Measurements from ENCODE around the gene MACF1. TPM values are rescaled to one million over a fixed set of nuclear protein-coding genes. Genes with fewer than 3 reads are reported as not detected.

The MACF1 gene
- total RNA-seq, 2 donors from 2014 or later, result 214 to 251 TPM

GRCh38 chr1:39384305-39384704 is 179.8 kb downstream of the MACF1 start:
- no peak for TF ChIP-seq CTCF (conservative IDR thresholded peaks at IDR 0.05)
- H3K27ac Mint-ChIP-seq, result no peak overlapping the region
- H3K36me3 ChIP-seq (ENCODE audit: control insufficient read depth, insufficient read depth, low read length), result peaks cover 54% of the 10 kb centered on the region

GRCh38 chr1:39385067-39385988 is 180.8 kb downstream of the MACF1 start:
- no peak overlapping the region for H3K4me3 Mint-ChIP-seq
- H3K36me3 ChIP-seq (ENCODE audit: control insufficient read depth, insufficient read depth, low read length), result peaks cover 52% of the 10 kb centered on the region
- H3K27me3 ChIP-seq (ENCODE audit: control insufficient read depth, insufficient read depth, low read length, poor library complexity, severe bottlenecking), result no peaks in the 10 kb centered on the region
- H3K9me3 Mint-ChIP-seq, result no peaks in the 10 kb centered on the region
- H3K9ac ChIP-seq (ENCODE audit: extremely low read depth, low read length, poor library complexity, severe bottlenecking), result no peak overlapping the region
- H3K4me1 ChIP-seq (ENCODE audit: control insufficient read depth, insufficient read depth, low read length), result no peaks in the 10 kb centered on the region
- no peaks in the 10 kb centered on the region for H3K9me3 ChIP-seq (ENCODE audit: control insufficient read depth, low read length)
- H3K27ac Mint-ChIP-seq, result peak overlapping the region; percentile 26
- no peak for DNase-seq
- H3K4me3 ChIP-seq (ENCODE audit: low read length), result no peak overlapping the region
- H3K36me3 Mint-ChIP-seq (ENCODE audit: low read depth), result peaks cover 67% of the 10 kb centered on the region
- no peak overlapping the region for H3K27ac ChIP-seq (ENCODE audit: low read depth, low read length)
- H3K4me1 Mint-ChIP-seq, result no peaks in the 10 kb centered on the region
- no peak for TF ChIP-seq CTCF (conservative IDR thresholded peaks at IDR 0.05)
- WGBS, 2 experiments (ENCODE audit: insufficient coverage in 1 of 2, insufficient read length in 1 of 2), result 93 to 95% methylated on average over 15 to 16 of the region's 16 CpGs
- H3K27me3 Mint-ChIP-seq (ENCODE audit: insufficient read depth), result no peaks in the 10 kb centered on the region

More at GRCh38 chr1:39384305-39384704, 179.8 kb downstream of the MACF1 start:
- H3K4me3 ChIP-seq (ENCODE audit: low read length), result no peak overlapping the region
- no peaks in the 10 kb centered on the region for H3K4me1 ChIP-seq (ENCODE audit: control insufficient read depth, insufficient read depth, low read length)
- no peaks in the 10 kb centered on the region for H3K9me3 Mint-ChIP-seq
- H3K27ac ChIP-seq (ENCODE audit: low read depth, low read length), result no peak overlapping the region
- H3K27me3 ChIP-seq (ENCODE audit: control insufficient read depth, insufficient read depth, low read length, poor library complexity, severe bottlenecking), result no peaks in the 10 kb centered on the region
- peaks cover 69% of the 10 kb centered on the region for H3K36me3 Mint-ChIP-seq (ENCODE audit: low read depth)
- H3K9ac ChIP-seq (ENCODE audit: extremely low read depth, low read length, poor library complexity, severe bottlenecking), result no peak overlapping the region
- no peak overlapping the region for H3K4me3 Mint-ChIP-seq
- WGBS, 2 experiments (ENCODE audit: insufficient coverage in 1 of 2, insufficient read length in 1 of 2), result 95 to 100% methylated on average over 1 of the region's 2 CpGs
- no peaks in the 10 kb centered on the region for H3K9me3 ChIP-seq (ENCODE audit: control insufficient read depth, low read length)
- DNase-seq, result no peak
- H3K27me3 Mint-ChIP-seq (ENCODE audit: insufficient read depth), result no peaks in the 10 kb centered on the region
- no peaks in the 10 kb centered on the region for H3K4me1 Mint-ChIP-seq

- H3K4me3 ChIP-seq (ENCODE audit: low read length), result no peak overlapping the region
Observed at GRCh38 chr1:39386997-39387396, 182.5 kb downstream of the MACF1 start.

More at GRCh38 chr1:39386997-39387396, 182.5 kb downstream of the MACF1 start:
- Mint-ChIP-seq H3K4me1 (peaks cover 9% of the 10 kb centered on the region), H3K4me3 (no peak overlapping the region), H3K27ac (no peak overlapping the region), H3K36me3 (ENCODE audit: low read depth) (peaks cover 59% of the 10 kb centered on the region), H3K27me3 (ENCODE audit: insufficient read depth) (no peaks in the 10 kb centered on the region), H3K9me3 (no peaks in the 10 kb centered on the region)
- 97 to 100% methylated on average over 4 to 5 of the region's 5 CpGs for WGBS, 2 experiments (ENCODE audit: insufficient coverage in 1 of 2, insufficient read length in 1 of 2)
- Histone ChIP-seq H3K9me3 (ENCODE audit: control insufficient read depth, low read length) (no peaks in the 10 kb centered on the region), H3K9ac (ENCODE audit: extremely low read depth, low read length, poor library complexity, severe bottlenecking) (no peak overlapping the region), H3K36me3 (ENCODE audit: control insufficient read depth, insufficient read depth, low read length) (peaks cover 46% of the 10 kb centered on the region), H3K27ac (ENCODE audit: low read depth, low read length) (no peak overlapping the region), H3K4me1 (ENCODE audit: control insufficient read depth, insufficient read depth, low read length) (peaks cover 4% of the 10 kb centered on the region), H3K27me3 (ENCODE audit: control insufficient read depth, insufficient read depth, low read length, poor library complexity, severe bottlenecking) (no peaks in the 10 kb centered on the region)
- TF ChIP-seq CTCF (conservative IDR thresholded peaks at IDR 0.05), result no peak
- no peak for DNase-seq
